Liver (tissue), 9 donors: ENCODE measurements around the gene RGS7. TPM values are rescaled to one million over a fixed set of nuclear protein-coding genes. Genes with fewer than 3 reads are reported as not detected.
"Not testable (repeated sequence)": the region's sequence is repeated elsewhere in the genome, so short reads cannot be mapped to it uniquely, and the experiment has no call there.

Experiments
- DNase-seq: peaks from one replicate; pipeline ENCODE4 v3.0.0-alpha.2; 2017; ENCODE audit warnings: low spot score
- H3K27ac ChIP-seq, 2 donors: one replicate each; pipeline ENCODE4 v1.7.0; 2013; ENCODE audit warnings: inconsistent platforms in 2 of 2, low read length in 2 of 2, control low read depth in 1 of 2, low read depth in 1 of 2, mild to moderate bottlenecking in 1 of 2
- H3K27me3 ChIP-seq, 4 donors: one replicate each; pipeline versions ENCODE4 v1.6.1 to v1.7.0; 2013; ENCODE audit warnings: low read length in 3 of 4, inconsistent platforms in 1 of 4, mild to moderate bottlenecking in 1 of 4, moderate library complexity in 1 of 4; ENCODE audit not compliant: control insufficient read depth in 4 of 4, insufficient read depth in 4 of 4
- H3K36me3 ChIP-seq, 4 donors: one replicate each; pipeline versions ENCODE4 v1.6.1 to v1.7.0; 2013; ENCODE audit warnings: low read length in 3 of 4, mild to moderate bottlenecking in 3 of 4, low read depth in 1 of 4, moderate library complexity in 1 of 4; ENCODE audit not compliant: control insufficient read depth in 4 of 4, insufficient read depth in 3 of 4
- H3K4me1 ChIP-seq, 4 donors: one replicate each; pipeline versions ENCODE4 v1.6.1 to v1.7.0; 2013; ENCODE audit warnings: low read length in 3 of 4, mild to moderate bottlenecking in 3 of 4, moderate library complexity in 1 of 4; ENCODE audit not compliant: control insufficient read depth in 4 of 4, insufficient read depth in 4 of 4
- H3K4me3 ChIP-seq, 3 donors: one replicate each; pipeline versions ENCODE4 v1.6.1 to v1.7.0; 2013; ENCODE audit warnings: low read length in 3 of 3, control low read depth in 1 of 3, low read depth in 1 of 3, mild to moderate bottlenecking in 1 of 3
- H3K9ac ChIP-seq, 2 donors: one replicate each; pipeline ENCODE4 v1.7.0; 2013; ENCODE audit warnings: low read length in 2 of 2, mild to moderate bottlenecking in 2 of 2, moderate library complexity in 2 of 2, control low read depth in 1 of 2, low read depth in 1 of 2
- H3K9me3 ChIP-seq, 4 donors: one replicate each; pipeline versions ENCODE4 v1.6.1 to v1.7.0; 2013; ENCODE audit warnings: low read length in 3 of 4; ENCODE audit not compliant: control insufficient read depth in 4 of 4
- EGR1 ChIP-seq, 2 donors: IDR thresholded peaks; 2 replicates each; pipeline ENCODE4 v1.6.1; 2016 to 2018; ENCODE audit warnings: antibody characterized with exemption in 2 of 2, low read depth in 2 of 2
- FOXA1 ChIP-seq: IDR thresholded peaks from 2 replicates; pipeline ENCODE4 v1.6.1; 2016; ENCODE audit warnings: antibody characterized with exemption
- FOXA2 ChIP-seq: IDR thresholded peaks from 2 replicates; pipeline ENCODE4 v1.6.1; 2016; ENCODE audit warnings: antibody characterized with exemption
- GABPA ChIP-seq, 2 donors: IDR thresholded peaks in 1 of 2; conservative IDR thresholded peaks in 1 of 2; 2 replicates each; pipeline ENCODE4 v1.6.1; 2016; ENCODE audit warnings: antibody characterized with exemption in 2 of 2, mild to moderate bottlenecking in 1 of 2, moderate library complexity in 1 of 2
- HNF4A ChIP-seq, 2 donors: conservative IDR thresholded peaks; 2 replicates each; pipeline ENCODE4 v1.6.1; 2016; ENCODE audit warnings: antibody characterized with exemption in 2 of 2, mild to moderate bottlenecking in 2 of 2
- HNF4G ChIP-seq: IDR thresholded peaks from 2 replicates; pipeline ENCODE4 v1.6.1; 2016; ENCODE audit warnings: antibody characterized with exemption
- NR2F2 ChIP-seq: IDR thresholded peaks from 2 replicates; pipeline ENCODE4 v1.6.1; 2016; ENCODE audit warnings: antibody characterized with exemption
- RAD21 ChIP-seq, 2 donors: IDR thresholded peaks; 2 replicates each; pipeline ENCODE4 v1.6.1; 2016; ENCODE audit warnings: antibody characterized with exemption in 2 of 2, mild to moderate bottlenecking in 2 of 2
- REST ChIP-seq: IDR thresholded peaks from 2 replicates; pipeline ENCODE4 v1.6.1; 2016; ENCODE audit warnings: antibody characterized with exemption, mild to moderate bottlenecking
- RXRA ChIP-seq, 2 donors: IDR thresholded peaks; 2 replicates each; pipeline ENCODE4 v1.6.1; 2017 to 2018; ENCODE audit warnings: antibody characterized with exemption in 2 of 2, mild to moderate bottlenecking in 1 of 2
- SP1 ChIP-seq: IDR thresholded peaks from 2 replicates; pipeline ENCODE4 v1.6.1; 2018; ENCODE audit warnings: antibody characterized with exemption, mild to moderate bottlenecking
- TAF1 ChIP-seq: conservative IDR thresholded peaks from 2 replicates; pipeline ENCODE4 v1.6.1; 2016; ENCODE audit warnings: antibody characterized with exemption, mild to moderate bottlenecking
- YY1 ChIP-seq: IDR thresholded peaks from 2 replicates; pipeline ENCODE4 v1.6.1; 2016; ENCODE audit warnings: antibody characterized with exemption, mild to moderate bottlenecking
- ZBTB33 ChIP-seq: IDR thresholded peaks from 2 replicates; pipeline ENCODE4 v1.6.1; 2016; ENCODE audit warnings: antibody characterized with exemption
- WGBS: extraction: QIAGEN DNeasy Blood & Tissue Kit; methylation state at CpG from one replicate; pipeline ENCODE4 v1.1.7; 2013; 5-methylcytosine and 5-hydroxymethylcytosine counted together
- polyA plus RNA-seq, 2 donors: library from polyadenylated mRNA; stranded (reverse) in 1 of 2; unstranded in 1 of 2; fragments of 200-250 nt in 1 of 2; fragments of >200 nt in 1 of 2; fragmentation: Nextera tagmentation in 1 of 2; extraction: Ambion mirVana in 1 of 2; gene quantifications; one replicate each; pipeline versions ENCODE4 v1.2.1 to v1.2.3, GENCODE V29; 2013 to 2015
- total RNA-seq, 2 donors: library from RNA; depleted of rRNA; stranded (reverse); fragments of >200 nt; gene quantifications; one replicate each; pipeline ENCODE4 v1.2.3, GENCODE V29; 2014
- TF ChIP-seq, protein P1 (sequence below): IDR thresholded peaks from 2 replicates; pipeline ENCODE4 v1.6.1; 2016; ENCODE audit warnings: antibody characterized with exemption
- TF ChIP-seq, protein P2 (sequence below): fragments of 150-350 bp; IDR thresholded peaks from 2 replicates; pipeline ENCODE4 v1.5.1; 2017; ENCODE audit warnings: improper control_type of control experiment, low read depth, low read length; ENCODE audit not compliant: missing input control
- donor health status: healthy.
- donor health status: healthy.
- donor health status: healthy.
- donor health status: healthy.
- donor health status: healthy.

RGS7 gene
- total and polyA plus RNA-seq, 4 donors, result 0.05 to 0.18 TPM; not detected in 2

DNA sequence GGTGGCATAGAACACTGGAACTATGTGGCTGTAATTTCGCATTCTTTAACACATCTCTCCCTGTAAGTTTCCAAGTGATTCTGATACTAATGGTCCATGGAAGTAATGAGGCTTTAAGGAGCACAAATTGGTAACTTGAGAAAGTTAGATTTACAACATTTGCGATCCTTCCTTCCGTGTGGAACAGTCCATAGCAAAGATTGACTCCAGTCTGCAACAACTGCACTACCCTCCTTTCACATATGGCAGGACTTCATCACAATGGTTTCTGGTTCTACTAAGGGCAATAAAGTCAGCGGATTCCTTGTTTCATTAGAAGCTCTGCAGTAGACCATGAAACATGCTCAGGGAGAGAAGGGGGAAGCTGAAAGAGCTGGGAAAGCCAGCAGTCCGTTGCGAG, 261.2 kb downstream of the RGS7 start:
- Histone ChIP-seq H3K9me3 (no peaks in the 10 kb centered on the region), H3K36me3 (no peaks in the 10 kb centered on the region), H3K9ac (no peak overlapping the region), H3K27ac (no peak overlapping the region), H3K27me3 (no peaks in the 10 kb centered on the region), H3K4me3 (no peak overlapping the region), H3K4me1 (no peaks in the 10 kb centered on the region)
- TF ChIP-seq FOXA1 (no peak), SP1 (no peak), EGR1 (IDR thresholded peaks at IDR 0.05; ENCODE audit: low read depth in 2 of 2) (no peak), YY1 (no peak), REST (no peak), HNF4G (no peak), HNF4A (conservative IDR thresholded peaks at IDR 0.05) (no peak), RAD21 (IDR thresholded peaks at IDR 0.05) (no peak), NR2F2 (no peak), GABPA (IDR thresholded peaks at IDR 0.05 in 1 of 2, conservative IDR thresholded peaks at IDR 0.05 in 1 of 2) (no peak), FOXA2 (no peak), RXRA (IDR thresholded peaks at IDR 0.05) (no peak)
- TF ChIP-seq, protein P1, sequence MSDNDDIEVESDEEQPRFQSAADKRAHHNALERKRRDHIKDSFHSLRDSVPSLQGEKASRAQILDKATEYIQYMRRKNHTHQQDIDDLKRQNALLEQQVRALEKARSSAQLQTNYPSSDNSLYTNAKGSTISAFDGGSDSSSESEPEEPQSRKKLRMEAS, result no peak
- TF ChIP-seq, protein P2, sequence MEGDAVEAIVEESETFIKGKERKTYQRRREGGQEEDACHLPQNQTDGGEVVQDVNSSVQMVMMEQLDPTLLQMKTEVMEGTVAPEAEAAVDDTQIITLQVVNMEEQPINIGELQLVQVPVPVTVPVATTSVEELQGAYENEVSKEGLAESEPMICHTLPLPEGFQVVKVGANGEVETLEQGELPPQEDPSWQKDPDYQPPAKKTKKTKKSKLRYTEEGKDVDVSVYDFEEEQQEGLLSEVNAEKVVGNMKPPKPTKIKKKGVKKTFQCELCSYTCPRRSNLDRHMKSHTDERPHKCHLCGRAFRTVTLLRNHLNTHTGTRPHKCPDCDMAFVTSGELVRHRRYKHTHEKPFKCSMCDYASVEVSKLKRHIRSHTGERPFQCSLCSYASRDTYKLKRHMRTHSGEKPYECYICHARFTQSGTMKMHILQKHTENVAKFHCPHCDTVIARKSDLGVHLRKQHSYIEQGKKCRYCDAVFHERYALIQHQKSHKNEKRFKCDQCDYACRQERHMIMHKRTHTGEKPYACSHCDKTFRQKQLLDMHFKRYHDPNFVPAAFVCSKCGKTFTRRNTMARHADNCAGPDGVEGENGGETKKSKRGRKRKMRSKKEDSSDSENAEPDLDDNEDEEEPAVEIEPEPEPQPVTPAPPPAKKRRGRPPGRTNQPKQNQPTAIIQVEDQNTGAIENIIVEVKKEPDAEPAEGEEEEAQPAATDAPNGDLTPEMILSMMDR, result no peak
- no peak for DNase-seq
- WGBS, result 86% methylated on average over 6 of the region's 6 CpGs

DNA sequence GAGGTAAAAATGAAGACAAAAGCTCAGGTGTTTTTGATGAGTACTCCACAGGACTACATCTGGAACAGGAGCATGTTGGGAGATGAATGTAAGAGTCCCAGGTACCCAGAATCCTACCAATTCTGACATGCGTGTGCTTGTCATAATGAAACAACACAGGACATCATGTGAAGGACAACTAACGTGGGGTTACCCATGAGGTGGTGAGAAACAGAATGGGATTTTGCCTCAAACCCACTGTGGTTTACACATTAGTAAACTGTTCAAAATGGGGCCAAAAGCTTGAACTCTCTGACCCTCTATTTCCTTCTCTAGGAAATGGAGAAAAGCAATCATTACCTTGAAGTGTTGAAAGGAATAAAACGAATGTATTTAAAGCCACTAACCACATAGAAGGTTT, 266.2 kb downstream of the RGS7 start:
- Histone ChIP-seq H3K4me1 (no peaks in the 10 kb centered on the region), H3K4me3 (no peak overlapping the region), H3K9ac (no peak overlapping the region), H3K36me3 (no peaks in the 10 kb centered on the region), H3K27me3 (no peaks in the 10 kb centered on the region), H3K27ac (no peak overlapping the region), H3K9me3 (no peaks in the 10 kb centered on the region)
- TF ChIP-seq RXRA (IDR thresholded peaks at IDR 0.05), result no peak
- TF ChIP-seq TAF1, result no peak
- no peak for TF ChIP-seq SP1
- TF ChIP-seq REST, result no peak
- TF ChIP-seq HNF4A (conservative IDR thresholded peaks at IDR 0.05), result no peak
- TF ChIP-seq YY1, result no peak
- no peak for TF ChIP-seq EGR1 (IDR thresholded peaks at IDR 0.05; ENCODE audit: low read depth in 2 of 2)
- no peak for TF ChIP-seq HNF4G
- no peak for TF ChIP-seq RAD21 (IDR thresholded peaks at IDR 0.05)
- no peak for TF ChIP-seq NR2F2
- no peak for TF ChIP-seq GABPA (IDR thresholded peaks at IDR 0.05 in 1 of 2, conservative IDR thresholded peaks at IDR 0.05 in 1 of 2)
- no peak for TF ChIP-seq ZBTB33
- no peak for TF ChIP-seq FOXA1
- no peak for TF ChIP-seq FOXA2
- no peak for DNase-seq
- 72% methylated on average over 3 of the region's 3 CpGs for WGBS

DNA sequence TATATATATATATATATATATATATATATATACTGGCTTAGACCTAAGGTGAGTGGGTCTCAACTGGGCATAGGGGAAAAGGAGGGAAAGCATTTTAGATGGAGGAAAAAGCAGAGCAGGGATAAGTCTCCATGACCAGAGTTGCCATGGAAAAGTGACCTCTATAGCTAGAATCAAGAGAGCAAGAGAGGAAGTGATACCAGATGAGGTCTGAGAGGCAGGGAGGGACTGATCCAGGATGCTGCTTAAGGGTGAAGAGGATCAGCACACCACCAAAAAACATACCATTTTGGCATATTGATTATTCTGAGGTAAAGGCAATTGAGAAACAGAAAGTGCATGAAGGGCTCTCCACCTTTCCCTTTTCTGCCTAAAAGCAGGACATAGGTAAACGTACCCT, 267.9 kb downstream of the RGS7 start:
- H3K9me3 ChIP-seq, H3K36me3 ChIP-seq, H3K4me1 ChIP-seq, H3K27ac ChIP-seq, H3K27me3 ChIP-seq, H3K4me3 ChIP-seq, H3K9ac ChIP-seq, DNase-seq: not testable (repeated sequence)
- 57% methylated on average over 1 of the region's 1 CpG for WGBS
